Gastroesophageal sphincter (tissue), 3 donors: ENCODE results near the gene NFYA.

Experiments used
- EP300 ChIP-seq: sonication (generic); formaldehyde crosslinking; IDR thresholded peaks from one replicate; pipeline ENCODE4 v1.6.1; 2017; ENCODE audit warnings: antibody characterized with exemption, mild to moderate bottlenecking
- POLR2A ChIP-seq, 2 donors: fragments of 450-650 bp; IDR thresholded peaks; one replicate each; pipeline ENCODE4 v1.6.1; 2017; ENCODE audit warnings: antibody characterized with exemption in 2 of 2, mild to moderate bottlenecking in 2 of 2, moderate library complexity in 1 of 2
- POLR2AphosphoS5 ChIP-seq: sonication (generic); formaldehyde crosslinking; IDR thresholded peaks from one replicate; pipeline ENCODE4 v1.6.1; 2017; ENCODE audit warnings: antibody characterized with exemption
- TF ChIP-seq, protein P1 (sequence below), 4 experiments: fragments of 200-600 bp in 2 of 4; fragments of 450-650 bp in 2 of 4; sonication (generic) in 1 of 4; IDR thresholded peaks; one replicate each; pipeline ENCODE4 v1.5.1; 2017 to 2019; ENCODE audit warnings: antibody characterized with exemption in 4 of 4, mild to moderate bottlenecking in 2 of 4, moderate library complexity in 2 of 4

DNA sequence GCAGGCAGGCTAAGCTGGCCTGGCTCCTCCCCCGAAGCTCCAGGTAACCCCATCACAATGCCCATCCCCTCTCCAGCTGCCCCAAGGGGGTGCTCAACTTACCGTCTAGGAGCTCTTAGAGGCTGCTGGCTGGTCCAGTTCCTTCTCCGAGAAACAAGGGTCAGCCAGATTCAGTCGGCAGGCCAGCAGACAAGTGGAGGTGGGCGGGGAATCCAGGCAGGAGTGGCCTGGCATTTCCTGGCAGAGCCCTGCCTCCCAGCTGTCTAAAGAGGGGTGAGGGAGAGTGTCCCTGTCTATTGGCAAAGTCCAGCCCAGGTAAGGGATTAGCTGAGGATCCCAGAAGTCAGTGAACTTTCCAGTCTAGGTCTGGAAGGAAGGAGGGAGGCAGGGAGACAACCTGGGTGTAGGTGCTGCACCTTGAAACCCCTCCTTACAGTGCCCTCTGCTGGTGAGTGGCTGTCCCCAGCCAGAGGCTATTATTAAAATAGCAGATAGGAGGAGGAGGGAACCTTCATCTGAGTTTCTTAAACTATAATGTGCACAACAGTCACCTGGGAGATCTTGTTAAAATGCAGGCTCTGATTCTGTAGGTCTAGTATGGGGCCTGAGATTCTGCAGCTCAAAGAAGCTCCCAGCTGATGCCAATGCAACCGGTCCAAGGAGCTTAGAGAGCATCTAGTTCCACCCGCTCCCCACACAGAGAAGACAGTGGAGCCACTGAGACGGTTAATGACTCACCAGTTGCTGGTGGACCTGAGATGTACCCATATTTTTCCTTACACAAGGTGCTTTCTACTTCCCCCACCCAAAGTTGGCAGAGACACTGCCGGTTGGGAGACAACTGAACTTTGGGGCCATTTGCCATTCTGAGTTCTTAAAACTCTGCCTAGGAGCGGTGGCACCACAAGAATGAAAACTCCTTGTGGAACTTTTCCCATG lies 33.4 kb upstream of the NFYA start, which contains the start of gene UNC5CL:
- TF ChIP-seq POLR2AphosphoS5 (no peak), EP300 (no peak), POLR2A (IDR thresholded peaks at IDR 0.05) (no peak)
- TF ChIP-seq, protein P1, sequence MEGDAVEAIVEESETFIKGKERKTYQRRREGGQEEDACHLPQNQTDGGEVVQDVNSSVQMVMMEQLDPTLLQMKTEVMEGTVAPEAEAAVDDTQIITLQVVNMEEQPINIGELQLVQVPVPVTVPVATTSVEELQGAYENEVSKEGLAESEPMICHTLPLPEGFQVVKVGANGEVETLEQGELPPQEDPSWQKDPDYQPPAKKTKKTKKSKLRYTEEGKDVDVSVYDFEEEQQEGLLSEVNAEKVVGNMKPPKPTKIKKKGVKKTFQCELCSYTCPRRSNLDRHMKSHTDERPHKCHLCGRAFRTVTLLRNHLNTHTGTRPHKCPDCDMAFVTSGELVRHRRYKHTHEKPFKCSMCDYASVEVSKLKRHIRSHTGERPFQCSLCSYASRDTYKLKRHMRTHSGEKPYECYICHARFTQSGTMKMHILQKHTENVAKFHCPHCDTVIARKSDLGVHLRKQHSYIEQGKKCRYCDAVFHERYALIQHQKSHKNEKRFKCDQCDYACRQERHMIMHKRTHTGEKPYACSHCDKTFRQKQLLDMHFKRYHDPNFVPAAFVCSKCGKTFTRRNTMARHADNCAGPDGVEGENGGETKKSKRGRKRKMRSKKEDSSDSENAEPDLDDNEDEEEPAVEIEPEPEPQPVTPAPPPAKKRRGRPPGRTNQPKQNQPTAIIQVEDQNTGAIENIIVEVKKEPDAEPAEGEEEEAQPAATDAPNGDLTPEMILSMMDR (IDR thresholded peaks at IDR 0.05), result peak in 3 of 4 experiments; percentile 15 to 67 (median 34)
